Measurements from ENCODE around the gene ZNF740.

The ZNF740 gene

DNA sequence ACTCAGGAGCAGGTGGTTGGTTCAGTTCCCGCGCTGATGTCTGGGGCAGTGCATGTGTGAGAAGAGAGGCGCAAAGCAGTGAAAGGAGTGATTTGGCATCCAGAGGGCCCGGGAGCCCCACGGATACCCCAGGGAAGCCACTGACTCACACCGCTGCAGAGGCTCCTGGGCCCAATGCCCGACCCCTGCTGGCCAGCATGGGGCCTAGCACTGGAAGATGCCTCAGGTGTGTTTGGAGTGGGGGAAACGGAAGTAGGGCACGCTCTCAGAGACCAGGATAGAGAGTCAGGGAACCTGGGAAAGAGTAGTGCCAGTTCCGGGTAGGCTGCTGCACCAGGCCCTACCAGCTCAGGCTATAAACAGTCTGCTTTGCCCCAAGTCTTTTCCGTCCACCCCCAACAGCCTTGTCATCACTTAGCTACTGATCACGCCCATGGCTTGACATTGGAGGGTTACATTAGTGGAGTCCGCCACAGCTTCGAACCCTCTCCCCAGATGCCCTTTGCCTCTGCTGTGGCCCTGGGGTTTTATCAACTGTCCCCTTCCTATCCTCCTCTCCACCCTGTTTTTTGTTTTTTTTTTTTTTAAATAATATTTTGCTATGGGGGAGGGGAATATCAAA lies 9.7 kb downstream of the ZNF740 start (continued):
- TF ChIP-seq, protein P1, sequence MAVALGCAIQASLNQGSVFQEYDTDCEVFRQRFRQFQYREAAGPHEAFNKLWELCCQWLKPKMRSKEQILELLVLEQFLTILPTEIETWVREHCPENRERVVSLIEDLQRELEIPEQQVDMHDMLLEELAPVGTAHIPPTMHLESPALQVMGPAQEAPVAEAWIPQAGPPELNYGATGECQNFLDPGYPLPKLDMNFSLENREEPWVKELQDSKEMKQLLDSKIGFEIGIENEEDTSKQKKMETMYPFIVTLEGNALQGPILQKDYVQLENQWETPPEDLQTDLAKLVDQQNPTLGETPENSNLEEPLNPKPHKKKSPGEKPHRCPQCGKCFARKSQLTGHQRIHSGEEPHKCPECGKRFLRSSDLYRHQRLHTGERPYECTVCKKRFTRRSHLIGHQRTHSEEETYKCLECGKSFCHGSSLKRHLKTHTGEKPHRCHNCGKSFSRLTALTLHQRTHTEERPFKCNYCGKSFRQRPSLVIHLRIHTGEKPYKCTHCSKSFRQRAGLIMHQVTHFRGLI (tag by site-specific recombination; IDR thresholded peaks at IDR 0.05) = no peak
- no peak for TF ChIP-seq ZNF239 (tag by site-specific recombination; IDR thresholded peaks at IDR 0.05)
- TF ChIP-seq EGR2 (tag by site-specific recombination; IDR thresholded peaks at IDR 0.05; ENCODE audit: low read depth) = no peak
- peak; percentile 27; the same call in 1 of the 2 replicates for TF ChIP-seq ZSCAN30 (tag by site-specific recombination; IDR thresholded peaks at IDR 0.05)
- TF ChIP-seq ZNF600 (tag by site-specific recombination; IDR thresholded peaks at IDR 0.05) = no peak
- TF ChIP-seq ZEB2 (tag by site-specific recombination; IDR thresholded peaks at IDR 0.05) = 0 out of 2 replicates have a peak, but pooled peaks have one; percentile 39
- TF ChIP-seq ZNF701 (tag by site-specific recombination; IDR thresholded peaks at IDR 0.05) = no peak
- TF ChIP-seq, protein P2, sequence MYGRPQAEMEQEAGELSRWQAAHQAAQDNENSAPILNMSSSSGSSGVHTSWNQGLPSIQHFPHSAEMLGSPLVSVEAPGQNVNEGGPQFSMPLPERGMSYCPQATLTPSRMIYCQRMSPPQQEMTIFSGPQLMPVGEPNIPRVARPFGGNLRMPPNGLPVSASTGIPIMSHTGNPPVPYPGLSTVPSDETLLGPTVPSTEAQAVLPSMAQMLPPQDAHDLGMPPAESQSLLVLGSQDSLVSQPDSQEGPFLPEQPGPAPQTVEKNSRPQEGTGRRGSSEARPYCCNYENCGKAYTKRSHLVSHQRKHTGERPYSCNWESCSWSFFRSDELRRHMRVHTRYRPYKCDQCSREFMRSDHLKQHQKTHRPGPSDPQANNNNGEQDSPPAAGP (tag by site-specific recombination; IDR thresholded peaks at IDR 0.05) = no peak
- no peak for TF ChIP-seq KLF1 (tag by site-specific recombination; IDR thresholded peaks at IDR 0.05)
- 0 out of 2 replicates have a peak, but pooled peaks have one; percentile 22 for TF ChIP-seq ZBTB20 (tag by site-specific recombination; IDR thresholded peaks at IDR 0.05)
- TF ChIP-seq ZNF214 (tag by site-specific recombination; IDR thresholded peaks at IDR 0.05; ENCODE audit: borderline replicate concordance) = no peak
- TF ChIP-seq ZNF792 (tag by site-specific recombination; IDR thresholded peaks at IDR 0.05) = no peak
- no peak for TF ChIP-seq ZNF248 (tag by site-specific recombination; IDR thresholded peaks at IDR 0.05)
- no peak for TF ChIP-seq BCL11B (tag by site-specific recombination; IDR thresholded peaks at IDR 0.05; ENCODE audit: low read depth)
- TF ChIP-seq ZNF473 (tag by site-specific recombination; IDR thresholded peaks at IDR 0.05) = no peak
- TF ChIP-seq ZNF2 (tag by site-specific recombination; IDR thresholded peaks at IDR 0.05) = no peak
- no peak for TF ChIP-seq ZNF621 (tag by site-specific recombination; IDR thresholded peaks at IDR 0.05)
- TF ChIP-seq, protein P3, sequence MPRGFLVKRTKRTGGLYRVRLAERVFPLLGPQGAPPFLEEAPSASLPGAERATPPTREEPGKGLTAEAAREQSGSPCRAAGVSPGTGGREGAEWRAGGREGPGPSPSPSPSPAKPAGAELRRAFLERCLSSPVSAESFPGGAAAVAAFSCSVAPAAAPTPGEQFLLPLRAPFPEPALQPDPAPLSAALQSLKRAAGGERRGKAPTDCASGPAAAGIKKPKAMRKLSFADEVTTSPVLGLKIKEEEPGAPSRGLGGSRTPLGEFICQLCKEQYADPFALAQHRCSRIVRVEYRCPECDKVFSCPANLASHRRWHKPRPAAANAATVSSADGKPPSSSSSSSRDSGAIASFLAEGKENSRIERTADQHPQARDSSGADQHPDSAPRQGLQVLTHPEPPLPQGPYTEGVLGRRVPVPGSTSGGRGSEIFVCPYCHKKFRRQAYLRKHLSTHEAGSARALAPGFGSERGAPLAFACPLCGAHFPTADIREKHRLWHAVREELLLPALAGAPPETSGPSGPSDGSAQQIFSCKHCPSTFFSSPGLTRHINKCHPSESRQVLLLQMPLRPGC (tag by site-specific recombination; IDR thresholded peaks at IDR 0.05) = no peak
- TF ChIP-seq ZNF140 (tag by site-specific recombination; IDR thresholded peaks at IDR 0.05) = no peak
- no peak for TF ChIP-seq ZNF629 (tag by site-specific recombination; IDR thresholded peaks at IDR 0.05)
- TF ChIP-seq, protein P4, sequence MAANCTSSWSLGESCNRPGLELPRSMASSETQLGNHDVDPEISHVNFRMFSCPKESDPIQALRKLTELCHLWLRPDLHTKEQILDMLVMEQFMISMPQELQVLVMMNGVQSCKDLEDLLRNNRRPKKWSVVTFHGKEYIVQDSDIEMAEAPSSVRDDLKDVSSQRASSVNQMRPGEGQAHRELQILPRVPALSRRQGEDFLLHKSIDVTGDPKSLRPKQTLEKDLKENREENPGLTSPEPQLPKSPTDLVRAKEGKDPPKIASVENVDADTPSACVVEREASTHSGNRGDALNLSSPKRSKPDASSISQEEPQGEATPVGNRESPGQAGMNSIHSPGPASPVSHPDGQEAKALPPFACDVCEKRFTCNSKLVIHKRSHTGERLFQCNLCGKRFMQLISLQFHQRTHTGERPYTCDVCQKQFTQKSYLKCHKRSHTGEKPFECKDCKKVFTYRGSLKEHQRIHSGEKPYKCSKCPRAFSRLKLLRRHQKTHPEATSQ (tag by site-specific recombination; IDR thresholded peaks at IDR 0.05) = no peak
- TF ChIP-seq, protein P5, sequence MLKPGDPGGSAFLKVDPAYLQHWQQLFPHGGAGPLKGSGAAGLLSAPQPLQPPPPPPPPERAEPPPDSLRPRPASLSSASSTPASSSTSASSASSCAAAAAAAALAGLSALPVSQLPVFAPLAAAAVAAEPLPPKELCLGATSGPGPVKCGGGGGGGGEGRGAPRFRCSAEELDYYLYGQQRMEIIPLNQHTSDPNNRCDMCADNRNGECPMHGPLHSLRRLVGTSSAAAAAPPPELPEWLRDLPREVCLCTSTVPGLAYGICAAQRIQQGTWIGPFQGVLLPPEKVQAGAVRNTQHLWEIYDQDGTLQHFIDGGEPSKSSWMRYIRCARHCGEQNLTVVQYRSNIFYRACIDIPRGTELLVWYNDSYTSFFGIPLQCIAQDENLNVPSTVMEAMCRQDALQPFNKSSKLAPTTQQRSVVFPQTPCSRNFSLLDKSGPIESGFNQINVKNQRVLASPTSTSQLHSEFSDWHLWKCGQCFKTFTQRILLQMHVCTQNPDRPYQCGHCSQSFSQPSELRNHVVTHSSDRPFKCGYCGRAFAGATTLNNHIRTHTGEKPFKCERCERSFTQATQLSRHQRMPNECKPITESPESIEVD (tag by site-specific recombination; IDR thresholded peaks at IDR 0.05) = no peak
- TF ChIP-seq SP7 (tag by site-specific recombination; IDR thresholded peaks at IDR 0.05) = no peak
- no peak for TF ChIP-seq ZNF830 (tag by site-specific recombination; IDR thresholded peaks at IDR 0.05; ENCODE audit: low read depth)
- no peak for TF ChIP-seq ZNF335 (tag by site-specific recombination; conservative IDR thresholded peaks at IDR 0.05)
- no peak for TF ChIP-seq ZNF174 (tag by site-specific recombination; IDR thresholded peaks at IDR 0.05)
- no peak for TF ChIP-seq MYNN (tag by site-specific recombination; IDR thresholded peaks at IDR 0.05; ENCODE audit: borderline replicate concordance)
- TF ChIP-seq ZNF266 (tag by site-specific recombination; IDR thresholded peaks at IDR 0.05; ENCODE audit: low read depth) = no peak
- TF ChIP-seq, protein P6, sequence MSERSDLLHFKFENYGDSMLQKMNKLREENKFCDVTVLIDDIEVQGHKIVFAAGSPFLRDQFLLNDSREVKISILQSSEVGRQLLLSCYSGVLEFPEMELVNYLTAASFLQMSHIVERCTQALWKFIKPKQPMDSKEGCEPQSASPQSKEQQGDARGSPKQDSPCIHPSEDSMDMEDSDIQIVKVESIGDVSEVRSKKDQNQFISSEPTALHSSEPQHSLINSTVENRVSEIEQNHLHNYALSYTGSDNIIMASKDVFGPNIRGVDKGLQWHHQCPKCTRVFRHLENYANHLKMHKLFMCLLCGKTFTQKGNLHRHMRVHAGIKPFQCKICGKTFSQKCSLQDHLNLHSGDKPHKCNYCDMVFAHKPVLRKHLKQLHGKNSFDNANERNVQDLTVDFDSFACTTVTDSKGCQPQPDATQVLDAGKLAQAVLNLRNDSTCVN (tag by site-specific recombination; optimal IDR thresholded peaks at IDR 0.05) = peak; percentile 10
- TF ChIP-seq, protein P7, sequence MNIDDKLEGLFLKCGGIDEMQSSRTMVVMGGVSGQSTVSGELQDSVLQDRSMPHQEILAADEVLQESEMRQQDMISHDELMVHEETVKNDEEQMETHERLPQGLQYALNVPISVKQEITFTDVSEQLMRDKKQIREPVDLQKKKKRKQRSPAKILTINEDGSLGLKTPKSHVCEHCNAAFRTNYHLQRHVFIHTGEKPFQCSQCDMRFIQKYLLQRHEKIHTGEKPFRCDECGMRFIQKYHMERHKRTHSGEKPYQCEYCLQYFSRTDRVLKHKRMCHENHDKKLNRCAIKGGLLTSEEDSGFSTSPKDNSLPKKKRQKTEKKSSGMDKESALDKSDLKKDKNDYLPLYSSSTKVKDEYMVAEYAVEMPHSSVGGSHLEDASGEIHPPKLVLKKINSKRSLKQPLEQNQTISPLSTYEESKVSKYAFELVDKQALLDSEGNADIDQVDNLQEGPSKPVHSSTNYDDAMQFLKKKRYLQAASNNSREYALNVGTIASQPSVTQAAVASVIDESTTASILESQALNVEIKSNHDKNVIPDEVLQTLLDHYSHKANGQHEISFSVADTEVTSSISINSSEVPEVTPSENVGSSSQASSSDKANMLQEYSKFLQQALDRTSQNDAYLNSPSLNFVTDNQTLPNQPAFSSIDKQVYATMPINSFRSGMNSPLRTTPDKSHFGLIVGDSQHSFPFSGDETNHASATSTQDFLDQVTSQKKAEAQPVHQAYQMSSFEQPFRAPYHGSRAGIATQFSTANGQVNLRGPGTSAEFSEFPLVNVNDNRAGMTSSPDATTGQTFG (tag by site-specific recombination; IDR thresholded peaks at IDR 0.05; ENCODE audit: borderline replicate concordance) = no peak
